GM21529 (cell line): ENCODE measurements around the gene RGS8.

Source experiments
- ATAC-seq: cut with Tn5 transposase; IDR thresholded peaks from one replicate; pipeline ENCODE4 v1.9.1; 2021; ENCODE audit not compliant: unreplicated experiment

RGS8 gene

GRCh38 chr1:182684116-182684828, at the start of gene RGS8:
RGS8 (minus strand) TSS chr1:182684587; CDS start chr1:182669649, 14,938 bp downstream.
- ATAC-seq: no peak

GRCh38 chr1:182731852-182732575, 47.6 kb upstream of the RGS8 start:
- no peak for ATAC-seq

- ATAC-seq: no peak
Measured at GRCh38 chr1:182726912-182727311, 42.5 kb upstream of the RGS8 start.

- ATAC-seq: no peak
Measured at GRCh38 chr1:182725259-182726255, 41.2 kb upstream of the RGS8 start.

- no peak for ATAC-seq
Measured at GRCh38 chr1:182724215-182724614, 39.8 kb upstream of the RGS8 start.

- ATAC-seq: no peak
Measured at GRCh38 chr1:182723200-182723599, 38.8 kb upstream of the RGS8 start.

- no peak for ATAC-seq
Measured at GRCh38 chr1:182721525-182721924, 37.1 kb upstream of the RGS8 start.

- no peak for ATAC-seq
Measured at GRCh38 chr1:182720463-182720862, 36.1 kb upstream of the RGS8 start.

- no peak for ATAC-seq
Measured at GRCh38 chr1:182719553-182719952, 35.2 kb upstream of the RGS8 start.

GRCh38 chr1:182718311-182718710, 33.9 kb upstream of the RGS8 start:
- ATAC-seq: no peak

GRCh38 chr1:182716740-182717720, 32.6 kb upstream of the RGS8 start:
- peak; percentile 51 for ATAC-seq

- ATAC-seq: no peak
Measured at GRCh38 chr1:182715531-182715930, 31.1 kb upstream of the RGS8 start.

- ATAC-seq: no peak
Measured at GRCh38 chr1:182714546-182714945, 30.2 kb upstream of the RGS8 start.

- no peak for ATAC-seq
Measured at GRCh38 chr1:182713939-182714338, 29.6 kb upstream of the RGS8 start.

GRCh38 chr1:182713492-182713891, 29.1 kb upstream of the RGS8 start:
- ATAC-seq: no peak

GRCh38 chr1:182709855-182710254, 25.5 kb upstream of the RGS8 start:
- no peak for ATAC-seq

GRCh38 chr1:182709225-182709764, 24.9 kb upstream of the RGS8 start:
- no peak for ATAC-seq

GRCh38 chr1:182707122-182707521, 22.7 kb upstream of the RGS8 start:
- no peak for ATAC-seq

GRCh38 chr1:182704677-182705076, 20.3 kb upstream of the RGS8 start:
- ATAC-seq: no peak

- no peak for ATAC-seq
Measured at GRCh38 chr1:182703539-182703938, 19.2 kb upstream of the RGS8 start.
